WTC11 (cell line): Measurements from ENCODE around the gene BCKDHA. TPM values are rescaled to one million over a fixed set of nuclear protein-coding genes. Genes with fewer than 3 reads are reported as not detected.

Experiments
- ATAC-seq: fragments of 200-7000 bp; cut with Tn5 transposase; 2 replicates; pipeline ENCODE4 v1.10.0; 2021; ENCODE audit warnings: mild to moderate bottlenecking, moderate library complexity
- CTCF ChIA-PET: fragments of 300-600 bp; sonication (Branson Sonifier 250); formaldehyde crosslinking; loops from one replicate; lab custom pipeline; 2021; ENCODE audit warnings: antibody characterized with exemption; lab: Charles Lee
- POLR2A ChIA-PET: fragments of 350-600 bp; sonication (Branson Sonifier 250); formaldehyde crosslinking; loops from one replicate; lab custom pipeline; 2021; ENCODE audit warnings: antibody characterized with exemption; lab: Charles Lee
- DNase-seq: peaks from one replicate; pipeline ENCODE4 v3.0.0; 2021; ENCODE audit warnings: low spot score
- H3K27ac Mint-ChIP-seq: 2 replicates; pipeline ENCODE4 v1.8.0; 2021; ENCODE audit warnings: mixed read lengths
- H3K27me3 Mint-ChIP-seq: 2 replicates; pipeline ENCODE4 v1.8.0; 2021; ENCODE audit warnings: low read depth, mild to moderate bottlenecking, moderate library complexity, mixed read lengths
- H3K36me3 Mint-ChIP-seq: 2 replicates; pipeline ENCODE4 v1.8.0; 2021; ENCODE audit warnings: mixed read lengths
- H3K4me1 Mint-ChIP-seq: 2 replicates; pipeline ENCODE4 v1.8.0; 2022; ENCODE audit warnings: mixed read lengths
- H3K4me3 Mint-ChIP-seq: 2 replicates; pipeline ENCODE4 v1.8.0; 2021; ENCODE audit warnings: mild to moderate bottlenecking, moderate library complexity, mixed read lengths
- H3K9me3 Mint-ChIP-seq: 2 replicates; pipeline ENCODE4 v1.8.0; 2021; ENCODE audit warnings: mixed read lengths
- CREM ChIP-seq: sonication (generic); formaldehyde crosslinking; IDR thresholded peaks from 2 replicates; pipeline ENCODE4 v1.8.1; 2022; ENCODE audit warnings: mild to moderate bottlenecking, missing genetic modification reagents, moderate library complexity
- CTCF ChIP-seq: fragments of 200-600 bp; IDR thresholded peaks from 2 replicates; pipeline ENCODE4 v1.8.0; 2022; ENCODE audit warnings: antibody characterized with exemption
- FOXP1 ChIP-seq: sonication (generic); formaldehyde crosslinking; IDR thresholded peaks from 2 replicates; pipeline ENCODE4 v1.8.0; 2022; ENCODE audit warnings: missing genetic modification reagents, mild to moderate bottlenecking, moderate library complexity, borderline replicate concordance
- GTF2I ChIP-seq: fragments of 250-450 bp; sonication (Bioruptor Pico); conservative IDR thresholded peaks from 2 replicates; pipeline ENCODE4 v1.4.0; 2021; ENCODE audit warnings: mild to moderate bottlenecking
- HMGA2 ChIP-seq: fragments of 250-450 bp; sonication (Bioruptor Pico); IDR thresholded peaks from 2 replicates; pipeline ENCODE4 v1.4.0; 2021; ENCODE audit warnings: mild to moderate bottlenecking, moderate library complexity
- JUN ChIP-seq: sonication (generic); formaldehyde crosslinking; IDR thresholded peaks from 2 replicates; pipeline ENCODE4 v1.8.0; 2023; ENCODE audit warnings: mild to moderate bottlenecking, missing genetic modification reagents
- MXD4 ChIP-seq: fragments of 250-450 bp; sonication (Bioruptor Pico); IDR thresholded peaks from 2 replicates; pipeline ENCODE4 v1.8.0; 2021; ENCODE audit warnings: mild to moderate bottlenecking, moderate library complexity, borderline replicate concordance
- MYBL2 ChIP-seq: sonication (generic); formaldehyde crosslinking; IDR thresholded peaks from 2 replicates; pipeline ENCODE4 v1.8.1; 2023; ENCODE audit warnings: mild to moderate bottlenecking, moderate library complexity, missing genetic modification reagents
- RORB ChIP-seq: fragments of 250-450 bp; sonication (Bioruptor Pico); IDR thresholded peaks from 2 replicates; pipeline ENCODE4 v1.9.0; 2021; ENCODE audit warnings: mild to moderate bottlenecking
- SMAD4 ChIP-seq: sonication (generic); formaldehyde crosslinking; IDR thresholded peaks from 2 replicates; pipeline ENCODE4 v1.8.0; 2022; ENCODE audit warnings: mild to moderate bottlenecking, missing genetic modification reagents
- SP1 ChIP-seq: sonication (generic); formaldehyde crosslinking; conservative IDR thresholded peaks from 2 replicates; pipeline ENCODE4 v1.8.1; 2022; ENCODE audit warnings: missing genetic modification reagents
- TEAD1 ChIP-seq: sonication (generic); formaldehyde crosslinking; IDR thresholded peaks from 2 replicates; pipeline ENCODE4 v1.8.0; 2022; ENCODE audit warnings: mild to moderate bottlenecking, missing genetic modification reagents
- TP53 ChIP-seq: sonication (generic); formaldehyde crosslinking; IDR thresholded peaks from 2 replicates; pipeline ENCODE4 v1.8.1; 2023; ENCODE audit warnings: mild to moderate bottlenecking, missing genetic modification reagents
- ZNF138 ChIP-seq: sonication (generic); formaldehyde crosslinking; conservative IDR thresholded peaks from 2 replicates; pipeline ENCODE4 v1.8.1; 2022; ENCODE audit warnings: mild to moderate bottlenecking, moderate library complexity, missing genetic modification reagents
- ZNF281 ChIP-seq: sonication (generic); formaldehyde crosslinking; IDR thresholded peaks from 2 replicates; pipeline ENCODE4 v1.8.0; 2023; ENCODE audit warnings: mild to moderate bottlenecking, missing genetic modification reagents
- total RNA-seq: library from RNA; stranded (reverse); gene quantifications from 3 replicates; pipeline ENCODE4 v1.2.3, GENCODE V29; 2021
- TF ChIP-seq, protein P1 (sequence below): sonication (generic); formaldehyde crosslinking; IDR thresholded peaks from 2 replicates; pipeline ENCODE4 v1.8.1; 2023; ENCODE audit warnings: mild to moderate bottlenecking, missing genetic modification reagents
- TF ChIP-seq, protein P2 (sequence below): sonication (generic); formaldehyde crosslinking; conservative IDR thresholded peaks from 2 replicates; pipeline ENCODE4 v1.8.1; 2023; ENCODE audit warnings: mild to moderate bottlenecking, low read depth, missing genetic modification reagents, moderate library complexity
- TF ChIP-seq, protein P3 (sequence below): sonication (generic); formaldehyde crosslinking; IDR thresholded peaks from 2 replicates; pipeline ENCODE4 v1.8.1; 2023; ENCODE audit warnings: mild to moderate bottlenecking, moderate library complexity, missing genetic modification reagents

Gene BCKDHA
- total RNA-seq, 1 experiment from 2014 or later, result 18.8 TPM

- TF ChIP-seq, protein P1, sequence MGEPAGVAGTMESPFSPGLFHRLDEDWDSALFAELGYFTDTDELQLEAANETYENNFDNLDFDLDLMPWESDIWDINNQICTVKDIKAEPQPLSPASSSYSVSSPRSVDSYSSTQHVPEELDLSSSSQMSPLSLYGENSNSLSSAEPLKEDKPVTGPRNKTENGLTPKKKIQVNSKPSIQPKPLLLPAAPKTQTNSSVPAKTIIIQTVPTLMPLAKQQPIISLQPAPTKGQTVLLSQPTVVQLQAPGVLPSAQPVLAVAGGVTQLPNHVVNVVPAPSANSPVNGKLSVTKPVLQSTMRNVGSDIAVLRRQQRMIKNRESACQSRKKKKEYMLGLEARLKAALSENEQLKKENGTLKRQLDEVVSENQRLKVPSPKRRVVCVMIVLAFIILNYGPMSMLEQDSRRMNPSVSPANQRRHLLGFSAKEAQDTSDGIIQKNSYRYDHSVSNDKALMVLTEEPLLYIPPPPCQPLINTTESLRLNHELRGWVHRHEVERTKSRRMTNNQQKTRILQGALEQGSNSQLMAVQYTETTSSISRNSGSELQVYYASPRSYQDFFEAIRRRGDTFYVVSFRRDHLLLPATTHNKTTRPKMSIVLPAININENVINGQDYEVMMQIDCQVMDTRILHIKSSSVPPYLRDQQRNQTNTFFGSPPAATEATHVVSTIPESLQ (CRISPR knock-in tag), result no peak
- TF ChIP-seq GTF2I (CRISPR knock-in tag) (no peak), ZNF138 (CRISPR knock-in tag) (no peak), TP53 (CRISPR knock-in tag) (no peak), SMAD4 (CRISPR knock-in tag) (no peak), HMGA2 (CRISPR knock-in tag) (no peak), SP1 (CRISPR knock-in tag) (no peak), ZNF281 (CRISPR knock-in tag) (no peak), RORB (CRISPR knock-in tag) (no peak), JUN (no peak), CREM (CRISPR knock-in tag) (no peak), MXD4 (CRISPR knock-in tag) (no peak), MYBL2 (CRISPR knock-in tag) (no peak), FOXP1 (CRISPR knock-in tag) (no peak)
- TF ChIP-seq, protein P2, sequence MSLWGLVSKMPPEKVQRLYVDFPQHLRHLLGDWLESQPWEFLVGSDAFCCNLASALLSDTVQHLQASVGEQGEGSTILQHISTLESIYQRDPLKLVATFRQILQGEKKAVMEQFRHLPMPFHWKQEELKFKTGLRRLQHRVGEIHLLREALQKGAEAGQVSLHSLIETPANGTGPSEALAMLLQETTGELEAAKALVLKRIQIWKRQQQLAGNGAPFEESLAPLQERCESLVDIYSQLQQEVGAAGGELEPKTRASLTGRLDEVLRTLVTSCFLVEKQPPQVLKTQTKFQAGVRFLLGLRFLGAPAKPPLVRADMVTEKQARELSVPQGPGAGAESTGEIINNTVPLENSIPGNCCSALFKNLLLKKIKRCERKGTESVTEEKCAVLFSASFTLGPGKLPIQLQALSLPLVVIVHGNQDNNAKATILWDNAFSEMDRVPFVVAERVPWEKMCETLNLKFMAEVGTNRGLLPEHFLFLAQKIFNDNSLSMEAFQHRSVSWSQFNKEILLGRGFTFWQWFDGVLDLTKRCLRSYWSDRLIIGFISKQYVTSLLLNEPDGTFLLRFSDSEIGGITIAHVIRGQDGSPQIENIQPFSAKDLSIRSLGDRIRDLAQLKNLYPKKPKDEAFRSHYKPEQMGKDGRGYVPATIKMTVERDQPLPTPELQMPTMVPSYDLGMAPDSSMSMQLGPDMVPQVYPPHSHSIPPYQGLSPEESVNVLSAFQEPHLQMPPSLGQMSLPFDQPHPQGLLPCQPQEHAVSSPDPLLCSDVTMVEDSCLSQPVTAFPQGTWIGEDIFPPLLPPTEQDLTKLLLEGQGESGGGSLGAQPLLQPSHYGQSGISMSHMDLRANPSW, result no peak
Observed at GRCh38 chr19:41364524-41365391, 32.9 kb upstream of the BCKDHA start (continued).

GRCh38 chr19:41366089-41366488 is 31.5 kb upstream of the BCKDHA start:
- no peak for DNase-seq
- CTCF ChIA-PET, result interaction anchor here (0.5 to 4.4 kb wide), 19 partner anchors 8 to 1834 kb away, joined by 3 to 103 read pairs (median 5); partner anchors contain the start of genes B3GNT8, DMAC2, TGFB1 and TMEM91

More at GRCh38 chr19:41366089-41366488, 31.5 kb upstream of the BCKDHA start:
- Mint-ChIP-seq H3K4me1 (peaks cover 6% of the 10 kb centered on the region; the same call in 1 of the 2 replicates), H3K9me3 (no peaks in the 10 kb centered on the region), H3K27ac (peak overlapping the region; percentile 72), H3K27me3 (no peaks in the 10 kb centered on the region), H3K4me3 (no peak overlapping the region; the same call in 1 of the 2 replicates), H3K36me3 (no peaks in the 10 kb centered on the region)
- POLR2A ChIA-PET, result interaction anchor here (0.7 kb wide), 1 partner anchor 73 kb away, joined by 3 read pairs; no protein-coding TSS in a partner anchor
- ATAC-seq, result no peak
- TF ChIP-seq TEAD1 (CRISPR knock-in tag) (no peak), CTCF (0 out of 2 replicates have a peak, but pooled peaks have one; percentile 7)
- TF ChIP-seq, protein P3, sequence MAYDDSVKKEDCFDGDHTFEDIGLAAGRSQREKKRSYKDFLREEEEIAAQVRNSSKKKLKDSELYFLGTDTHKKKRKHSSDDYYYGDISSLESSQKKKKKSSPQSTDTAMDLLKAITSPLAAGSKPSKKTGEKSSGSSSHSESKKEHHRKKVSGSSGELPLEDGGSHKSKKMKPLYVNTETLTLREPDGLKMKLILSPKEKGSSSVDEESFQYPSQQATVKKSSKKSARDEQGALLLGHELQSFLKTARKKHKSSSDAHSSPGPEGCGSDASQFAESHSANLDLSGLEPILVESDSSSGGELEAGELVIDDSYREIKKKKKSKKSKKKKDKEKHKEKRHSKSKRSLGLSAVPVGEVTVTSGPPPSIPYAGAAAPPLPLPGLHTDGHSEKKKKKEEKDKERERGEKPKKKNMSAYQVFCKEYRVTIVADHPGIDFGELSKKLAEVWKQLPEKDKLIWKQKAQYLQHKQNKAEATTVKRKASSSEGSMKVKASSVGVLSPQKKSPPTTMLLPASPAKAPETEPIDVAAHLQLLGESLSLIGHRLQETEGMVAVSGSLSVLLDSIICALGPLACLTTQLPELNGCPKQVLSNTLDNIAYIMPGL, result no peak
